ENCODE data around the gene CDH23.

Gene CDH23

GRCh38 chr10:71857934-71858890 is 461.5 kb downstream of the CDH23 start:
- Histone ChIP-seq H3K9ac (ENCODE audit: low read depth in 1 of 2, low read length in 2 of 2) (no peak overlapping the region), H3K36me3 (ENCODE audit: control insufficient read depth in 2 of 2, insufficient read depth in 2 of 2, low read length in 2 of 2) (no peaks in the 10 kb centered on the region), H3K4me1 (ENCODE audit: control insufficient read depth in 2 of 2, insufficient read depth in 2 of 2, low read length in 2 of 2) (peaks cover 3 to 4% of the 10 kb centered on the region in 2 donors), H3K27me3 (ENCODE audit: control insufficient read depth in 2 of 2, insufficient read depth in 2 of 2, low read length in 2 of 2) (no peaks in the 10 kb centered on the region), H3K27ac (ENCODE audit: low read depth in 2 of 2, low read length in 2 of 2) (no peak overlapping the region), H3K4me3 (ENCODE audit: low read length in 2 of 2) (no peak overlapping the region), H3K9me3 (ENCODE audit: control insufficient read depth in 2 of 2, low read length in 2 of 2) (no peaks in the 10 kb centered on the region)

- no peaks in the 10 kb centered on the region for H3K9me3 ChIP-seq (ENCODE audit: control insufficient read depth in 2 of 2, low read length in 2 of 2)
- peak overlapping the region; percentile 53 to 71 for H3K27ac ChIP-seq (ENCODE audit: low read depth in 2 of 2, low read length in 2 of 2)
- peak overlapping the region in 1 of 2 donors; percentile 31 for H3K9ac ChIP-seq (ENCODE audit: low read depth in 1 of 2, low read length in 2 of 2)
- H3K27me3 ChIP-seq (ENCODE audit: control insufficient read depth in 2 of 2, insufficient read depth in 2 of 2, low read length in 2 of 2) = no peaks in the 10 kb centered on the region
- H3K4me1 ChIP-seq (ENCODE audit: control insufficient read depth in 2 of 2, insufficient read depth in 2 of 2, low read length in 2 of 2) = peaks cover 3 to 4% of the 10 kb centered on the region in 2 donors
- no peak overlapping the region for H3K4me3 ChIP-seq (ENCODE audit: low read length in 2 of 2)
- H3K36me3 ChIP-seq (ENCODE audit: control insufficient read depth in 2 of 2, insufficient read depth in 2 of 2, low read length in 2 of 2) = no peaks in the 10 kb centered on the region
Observed at GRCh38 chr10:71860243-71861029, 463.7 kb downstream of the CDH23 start.

GRCh38 chr10:71863203-71863602 is 466.5 kb downstream of the CDH23 start:
- Histone ChIP-seq H3K4me3 (ENCODE audit: low read length in 2 of 2) (no peak overlapping the region), H3K9me3 (ENCODE audit: control insufficient read depth in 2 of 2, low read length in 2 of 2) (no peaks in the 10 kb centered on the region), H3K27ac (ENCODE audit: low read depth in 2 of 2, low read length in 2 of 2) (no peak overlapping the region), H3K27me3 (ENCODE audit: control insufficient read depth in 2 of 2, insufficient read depth in 2 of 2, low read length in 2 of 2) (no peaks in the 10 kb centered on the region), H3K4me1 (ENCODE audit: control insufficient read depth in 2 of 2, insufficient read depth in 2 of 2, low read length in 2 of 2) (peaks cover 4 to 8% of the 10 kb centered on the region in 2 donors), H3K9ac (ENCODE audit: low read depth in 1 of 2, low read length in 2 of 2) (no peak overlapping the region), H3K36me3 (ENCODE audit: control insufficient read depth in 2 of 2, insufficient read depth in 2 of 2, low read length in 2 of 2) (no peaks in the 10 kb centered on the region)

GRCh38 chr10:71864911-71865361 is 468.2 kb downstream of the CDH23 start:
- no peaks in the 10 kb centered on the region for H3K9me3 ChIP-seq (ENCODE audit: control insufficient read depth in 2 of 2, low read length in 2 of 2)
- no peaks in the 10 kb centered on the region for H3K36me3 ChIP-seq (ENCODE audit: control insufficient read depth in 2 of 2, insufficient read depth in 2 of 2, low read length in 2 of 2)
- H3K27ac ChIP-seq (ENCODE audit: low read depth in 2 of 2, low read length in 2 of 2) = no peak overlapping the region
- H3K9ac ChIP-seq (ENCODE audit: low read depth in 1 of 2, low read length in 2 of 2) = no peak overlapping the region
- H3K27me3 ChIP-seq (ENCODE audit: control insufficient read depth in 2 of 2, insufficient read depth in 2 of 2, low read length in 2 of 2) = no peaks in the 10 kb centered on the region
- H3K4me1 ChIP-seq (ENCODE audit: control insufficient read depth in 2 of 2, insufficient read depth in 2 of 2, low read length in 2 of 2) = peaks cover 4 to 8% of the 10 kb centered on the region in 2 donors
- H3K4me3 ChIP-seq (ENCODE audit: low read length in 2 of 2) = no peak overlapping the region
